Loucy (cell line): Measurements from ENCODE around the gene POT1.

Experiments
- H2AFZ ChIP-seq: fragments of 200-600 bp; sonication (generic); 2 replicates; pipeline ENCODE4 v1.6.0; 2016; ENCODE audit warnings: antibody characterized with exemption, mild to moderate bottlenecking, low read length, moderate library complexity
- H3F3A ChIP-seq: fragments of 200-600 bp; 2 replicates; pipeline ENCODE4 v1.6.0; 2016; ENCODE audit warnings: antibody characterized with exemption, low read depth, mild to moderate bottlenecking
- H3K27me3 ChIP-seq: fragments of 200-600 bp; sonication (generic); 2 replicates; pipeline ENCODE4 v1.6.1; 2014; ENCODE audit warnings: low read length, mild to moderate bottlenecking; ENCODE audit not compliant: insufficient read depth, poor library complexity, severe bottlenecking
- H3K36me3 ChIP-seq: fragments of 200-600 bp; sonication (generic); 2 replicates; pipeline ENCODE4 v1.6.1; 2016; ENCODE audit warnings: low read length; ENCODE audit not compliant: insufficient read depth
- H3K4me1 ChIP-seq: fragments of 200-600 bp; sonication (generic); 2 replicates; pipeline ENCODE4 v1.5.1; 2014; ENCODE audit warnings: low read length, mild to moderate bottlenecking; ENCODE audit not compliant: insufficient read depth, poor library complexity, severe bottlenecking
- H3K4me2 ChIP-seq: fragments of 200-600 bp; sonication (generic); 2 replicates; pipeline ENCODE4 v1.6.0; 2014; ENCODE audit warnings: antibody characterized with exemption, low read length, low read depth, mild to moderate bottlenecking; ENCODE audit not compliant: poor library complexity, severe bottlenecking
- H3K4me3 ChIP-seq: fragments of 200-600 bp; sonication (generic); 2 replicates; pipeline ENCODE4 v1.5.1; 2014; ENCODE audit warnings: low read length, mild to moderate bottlenecking, mixed read lengths; ENCODE audit not compliant: poor library complexity, severe bottlenecking
- H3K79me2 ChIP-seq: fragments of 200-600 bp; sonication (generic); 2 replicates; pipeline ENCODE4 v1.6.1; 2014; ENCODE audit warnings: low read length; ENCODE audit not compliant: insufficient read depth
- H3K9ac ChIP-seq: fragments of 200-600 bp; sonication (generic); 2 replicates; pipeline ENCODE4 v1.6.0; 2014; ENCODE audit warnings: mild to moderate bottlenecking, low read depth, low read length, moderate library complexity; ENCODE audit not compliant: poor library complexity, severe bottlenecking
- H3K9me2 ChIP-seq: fragments of 200-600 bp; sonication (generic); replicated peaks from 2 replicates; pipeline ENCODE4 v1.6.1; 2016; ENCODE audit warnings: low read depth, low read length, mixed read lengths
- H3K9me3 ChIP-seq: fragments of 200-600 bp; sonication (generic); 2 replicates; pipeline ENCODE4 v1.6.1; 2014; ENCODE audit warnings: mild to moderate bottlenecking, antibody characterized with exemption, low read length, low read depth; ENCODE audit not compliant: insufficient read depth
- H4K20me1 ChIP-seq: fragments of 200-600 bp; sonication (generic); 2 replicates; pipeline ENCODE4 v1.6.0; 2014; ENCODE audit warnings: antibody characterized with exemption, low read length, mild to moderate bottlenecking; ENCODE audit not compliant: insufficient read depth, poor library complexity, severe bottlenecking
- CTCF ChIP-seq: fragments of 200-600 bp; sonication (generic); conservative IDR thresholded peaks from 2 replicates; pipeline ENCODE4 v1.5.1; 2014; ENCODE audit warnings: mild to moderate bottlenecking, antibody characterized with exemption, low read length
- EZH2phosphoT487 ChIP-seq: fragments of 200-600 bp; IDR thresholded peaks from 2 replicates; pipeline ENCODE4 v1.6.1; 2018; ENCODE audit warnings: antibody characterized with exemption, mild to moderate bottlenecking, moderate library complexity, borderline replicate concordance

Gene POT1

GRCh38 chr7:124943472-124943871 is 13.8 kb upstream of the POT1 start:
- Histone ChIP-seq H3F3A (no peaks in the 10 kb centered on the region), H3K9me3 (no peaks in the 10 kb centered on the region), H3K9ac (no peak overlapping the region), H4K20me1 (no peaks in the 10 kb centered on the region), H3K4me3 (no peak overlapping the region), H3K9me2 (no peaks in the 10 kb centered on the region), H3K4me2 (no peak overlapping the region), H3K4me1 (no peaks in the 10 kb centered on the region), H3K27me3 (no peaks in the 10 kb centered on the region), H3K79me2 (no peaks in the 10 kb centered on the region), H2AFZ (no peak overlapping the region), H3K36me3 (no peaks in the 10 kb centered on the region)
- no peak for TF ChIP-seq CTCF
- TF ChIP-seq EZH2phosphoT487: no peak

- Histone ChIP-seq H3K79me2 (no peaks in the 10 kb centered on the region), H3K9me2 (no peaks in the 10 kb centered on the region), H3K27me3 (no peaks in the 10 kb centered on the region), H2AFZ (no peak overlapping the region), H4K20me1 (no peaks in the 10 kb centered on the region), H3F3A (no peaks in the 10 kb centered on the region), H3K9ac (no peak overlapping the region), H3K4me1 (no peaks in the 10 kb centered on the region), H3K4me3 (no peak overlapping the region), H3K9me3 (no peaks in the 10 kb centered on the region), H3K36me3 (no peaks in the 10 kb centered on the region), H3K4me2 (no peak overlapping the region)
- TF ChIP-seq CTCF (no peak), EZH2phosphoT487 (no peak)
Observed at GRCh38 chr7:124942399-124942798, 12.8 kb upstream of the POT1 start.

- no peak overlapping the region for H2AFZ ChIP-seq
- no peak for TF ChIP-seq CTCF
- no peak for TF ChIP-seq EZH2phosphoT487
- H3K9ac ChIP-seq: no peak overlapping the region
- H3K9me3 ChIP-seq: no peaks in the 10 kb centered on the region
- no peak overlapping the region for H3K4me2 ChIP-seq
- H3K79me2 ChIP-seq: no peaks in the 10 kb centered on the region
- no peaks in the 10 kb centered on the region for H3K36me3 ChIP-seq
- no peaks in the 10 kb centered on the region for H4K20me1 ChIP-seq
- H3K4me3 ChIP-seq: no peak overlapping the region
- H3K4me1 ChIP-seq: no peaks in the 10 kb centered on the region
- no peaks in the 10 kb centered on the region for H3K9me2 ChIP-seq
- no peaks in the 10 kb centered on the region for H3K27me3 ChIP-seq
- H3F3A ChIP-seq: no peaks in the 10 kb centered on the region
Observed at GRCh38 chr7:124940306-124940705, 10.7 kb upstream of the POT1 start.
